Measurements from ENCODE around the gene PTMA. TPM values are rescaled to one million over a fixed set of nuclear protein-coding genes. Genes with fewer than 3 reads are reported as not detected.

The PTMA gene
- total and polyA plus RNA-seq, 2 of the 4 experiments (the other 2 are of a cell fraction), result 380 to 742 TPM

- Histone ChIP-seq H3K4me3 (ENCODE audit: insufficient read depth, low read depth, low read length) (no peak overlapping the region), H4K8ac (ENCODE audit: low read depth in 2 of 2, low read length in 2 of 2) (no peak overlapping the region), H4K91ac (ENCODE audit: insufficient read depth, low read depth, low read length) (no peak overlapping the region), H3K4me1 (ENCODE audit: control insufficient read depth, insufficient read depth, low read length) (no peaks in the 10 kb centered on the region), H2BK15ac (ENCODE audit: low read depth, low read length) (no peak overlapping the region), H2BK120ac (ENCODE audit: low read depth, low read length) (no peak overlapping the region), H3K27ac (ENCODE audit: insufficient read depth, low read length) (no peak overlapping the region), H2BK20ac (ENCODE audit: low read depth, low read length) (no peak overlapping the region), H3K36me3 (ENCODE audit: control insufficient read depth, insufficient read depth, low read length) (no peaks in the 10 kb centered on the region), H3K9me1 (ENCODE audit: insufficient read depth, low read length) (no peaks in the 10 kb centered on the region), H3K14ac (replicated peaks; ENCODE audit: low read depth, low read length) (no peak overlapping the region), H3K27me3 (ENCODE audit: control insufficient read depth, insufficient read depth, low read length) (no peaks in the 10 kb centered on the region), H3K79me1 (ENCODE audit: low read depth in 1 of 2, low read length in 2 of 2) (no peaks in the 10 kb centered on the region), H4K20me1 (ENCODE audit: insufficient read depth, low read length) (no peaks in the 10 kb centered on the region), H4K5ac (ENCODE audit: low read depth, low read length) (no peak overlapping the region), H2AK5ac (ENCODE audit: low read depth, low read length) (no peak overlapping the region), H3K9ac (ENCODE audit: low read depth, low read length) (no peak overlapping the region), H3K18ac (ENCODE audit: low read depth, low read length) (no peak overlapping the region), H3K56ac (ENCODE audit: extremely low read depth, insufficient read depth, low read length) (no peak overlapping the region), H2AK9ac (replicated peaks; ENCODE audit: low read depth, low read length, poor library complexity) (no peak overlapping the region), H3K4me2 (ENCODE audit: low read depth, low read length) (no peak overlapping the region), H3K9me3 (ENCODE audit: control insufficient read depth, insufficient read depth, low read length) (no peaks in the 10 kb centered on the region), H3K23ac (ENCODE audit: low read depth, low read length) (no peak overlapping the region), H3K4ac (ENCODE audit: low read depth, low read length) (no peak overlapping the region), H2AFZ (replicated peaks; ENCODE audit: low read length, poor library complexity) (no peak overlapping the region), H2BK5ac (ENCODE audit: low read depth, low read length, poor library complexity, severe bottlenecking) (no peak overlapping the region)
- WGBS, 2 experiments (ENCODE audit: extremely low coverage in 2 of 2, insufficient read length in 1 of 2), result 91% methylated on average over 12 of the region's 15 CpGs; no CpG with 5 or more reads in 1 of the 2 experiments
- in situ Hi-C loops (cut with MboI; ENCODE audit: low sequenced_read_pairs) (no loop called here), intact Hi-C loops (cut with micrococcal nuclease) (no loop called here), dilution Hi-C loops (cut with HindIII; ENCODE audit: low sequenced_read_pairs, unreplicated experiment) (no loop called here)
- DNase-seq (no peak), ATAC-seq (ENCODE audit: low read depth) (no peak)
- TF ChIP-seq, protein P1, sequence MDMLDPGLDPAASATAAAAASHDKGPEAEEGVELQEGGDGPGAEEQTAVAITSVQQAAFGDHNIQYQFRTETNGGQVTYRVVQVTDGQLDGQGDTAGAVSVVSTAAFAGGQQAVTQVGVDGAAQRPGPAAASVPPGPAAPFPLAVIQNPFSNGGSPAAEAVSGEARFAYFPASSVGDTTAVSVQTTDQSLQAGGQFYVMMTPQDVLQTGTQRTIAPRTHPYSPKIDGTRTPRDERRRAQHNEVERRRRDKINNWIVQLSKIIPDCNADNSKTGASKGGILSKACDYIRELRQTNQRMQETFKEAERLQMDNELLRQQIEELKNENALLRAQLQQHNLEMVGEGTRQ (IDR thresholded peaks at IDR 0.05; ENCODE audit: low read depth, low read length), result no peak
- TF ChIP-seq MAZ (IDR thresholded peaks at IDR 0.05; ENCODE audit: borderline replicate concordance, low read depth, low read length) (no peak), RCOR1 (IDR thresholded peaks at IDR 0.05; ENCODE audit: insufficient replicate concordance, low read length) (no peak), NFE2L2 (IDR thresholded peaks at IDR 0.05; ENCODE audit: low read depth, low read length) (no peak), POLR2A (IDR thresholded peaks at IDR 0.05; ENCODE audit: low read depth, low read length) (no peak), RFX5 (IDR thresholded peaks at IDR 0.05; ENCODE audit: low read depth, low read length) (no peak), RAD21 (IDR thresholded peaks at IDR 0.05; ENCODE audit: low read length) (no peak), BHLHE40 (IDR thresholded peaks at IDR 0.05; ENCODE audit: low read depth, low read length) (no peak), MAFK (IDR thresholded peaks at IDR 0.05; ENCODE audit: low read depth, low read length) (no peak), MXI1 (IDR thresholded peaks at IDR 0.05; ENCODE audit: borderline replicate concordance, low read depth, low read length) (no peak), CHD1 (IDR thresholded peaks at IDR 0.05; ENCODE audit: low read depth, low read length) (no peak), SMC3 (IDR thresholded peaks at IDR 0.05; ENCODE audit: low read depth, low read length) (no peak)
- TF ChIP-seq, protein P2, sequence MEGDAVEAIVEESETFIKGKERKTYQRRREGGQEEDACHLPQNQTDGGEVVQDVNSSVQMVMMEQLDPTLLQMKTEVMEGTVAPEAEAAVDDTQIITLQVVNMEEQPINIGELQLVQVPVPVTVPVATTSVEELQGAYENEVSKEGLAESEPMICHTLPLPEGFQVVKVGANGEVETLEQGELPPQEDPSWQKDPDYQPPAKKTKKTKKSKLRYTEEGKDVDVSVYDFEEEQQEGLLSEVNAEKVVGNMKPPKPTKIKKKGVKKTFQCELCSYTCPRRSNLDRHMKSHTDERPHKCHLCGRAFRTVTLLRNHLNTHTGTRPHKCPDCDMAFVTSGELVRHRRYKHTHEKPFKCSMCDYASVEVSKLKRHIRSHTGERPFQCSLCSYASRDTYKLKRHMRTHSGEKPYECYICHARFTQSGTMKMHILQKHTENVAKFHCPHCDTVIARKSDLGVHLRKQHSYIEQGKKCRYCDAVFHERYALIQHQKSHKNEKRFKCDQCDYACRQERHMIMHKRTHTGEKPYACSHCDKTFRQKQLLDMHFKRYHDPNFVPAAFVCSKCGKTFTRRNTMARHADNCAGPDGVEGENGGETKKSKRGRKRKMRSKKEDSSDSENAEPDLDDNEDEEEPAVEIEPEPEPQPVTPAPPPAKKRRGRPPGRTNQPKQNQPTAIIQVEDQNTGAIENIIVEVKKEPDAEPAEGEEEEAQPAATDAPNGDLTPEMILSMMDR (conservative IDR thresholded peaks at IDR 0.05; ENCODE audit: low read depth, low read length), result no peak
- TF ChIP-seq, protein P3, sequence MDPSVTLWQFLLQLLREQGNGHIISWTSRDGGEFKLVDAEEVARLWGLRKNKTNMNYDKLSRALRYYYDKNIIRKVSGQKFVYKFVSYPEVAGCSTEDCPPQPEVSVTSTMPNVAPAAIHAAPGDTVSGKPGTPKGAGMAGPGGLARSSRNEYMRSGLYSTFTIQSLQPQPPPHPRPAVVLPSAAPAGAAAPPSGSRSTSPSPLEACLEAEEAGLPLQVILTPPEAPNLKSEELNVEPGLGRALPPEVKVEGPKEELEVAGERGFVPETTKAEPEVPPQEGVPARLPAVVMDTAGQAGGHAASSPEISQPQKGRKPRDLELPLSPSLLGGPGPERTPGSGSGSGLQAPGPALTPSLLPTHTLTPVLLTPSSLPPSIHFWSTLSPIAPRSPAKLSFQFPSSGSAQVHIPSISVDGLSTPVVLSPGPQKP (IDR thresholded peaks at IDR 0.05; ENCODE audit: borderline replicate concordance, low read depth, low read length), result no peak
- CTCF ChIA-PET, result no interaction called here
- POLR2A ChIA-PET (ENCODE audit: unreplicated experiment), result no interaction called here
- BruUV-seq (replicated peaks), result no TSS peak
These were observed 19.0 kb upstream of the PTMA start for GRCh38 chr2:231689124-231689893.

Measured in IMR-90 (cell line).